Erythroblast (primary cell): ENCODE measurements around the gene SPAG16.

Experiments used
- GATA1 ChIP-seq: IDR thresholded peaks from 2 replicates; pipeline ENCODE4 v1.6.1; 2011; ENCODE audit warnings: low read depth, mild to moderate bottlenecking, control low read depth, low read length, moderate library complexity
- POLR2A ChIP-seq: IDR thresholded peaks from 2 replicates; pipeline ENCODE4 v1.6.1; 2011; ENCODE audit warnings: mild to moderate bottlenecking, low read length

DNA sequence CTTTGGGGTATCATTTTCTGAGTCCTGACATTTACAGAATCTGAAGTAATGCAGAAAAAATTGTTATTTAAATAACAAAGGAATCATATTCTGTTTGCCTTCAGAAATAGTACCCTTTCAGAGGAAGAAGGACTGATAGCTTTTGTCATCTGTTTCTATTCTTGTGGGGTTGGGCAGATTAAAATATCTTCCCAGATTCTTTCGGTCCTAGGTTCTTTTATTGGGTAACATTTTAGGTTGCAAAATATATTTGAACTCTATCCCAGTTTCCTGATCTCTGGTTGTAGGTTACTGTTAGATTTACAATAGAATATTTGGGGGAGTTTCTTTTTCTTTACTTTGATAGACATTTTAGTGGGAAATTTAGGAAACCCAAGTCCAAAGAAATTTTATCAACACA, 550.5 kb downstream of the SPAG16 start:
- TF ChIP-seq POLR2A, result no peak
- no peak for TF ChIP-seq GATA1
